CD14-positive monocyte (primary cell): Measurements from ENCODE around the gene TMA7. TPM values are rescaled to one million over a fixed set of nuclear protein-coding genes. Genes with fewer than 3 reads are reported as not detected.

Experiments
- DNase-seq, 3 donors: peaks; one replicate each; pipeline ENCODE4 v3.0.0-alpha.2; 2011 to 2022
- H2AFZ ChIP-seq: 2 replicates; pipeline ENCODE4 v1.6.0; 2012; ENCODE audit warnings: mild to moderate bottlenecking, low read depth, low read length, inconsistent platforms; ENCODE audit not compliant: insufficient read depth, poor library complexity, severe bottlenecking
- H3K27ac ChIP-seq, 2 donors: 1 replicate in 1 of 2; 2 replicates in 1 of 2; pipeline ENCODE4 v1.5.1; 2012 to 2013; ENCODE audit warnings: low read length in 2 of 2, control low read depth in 1 of 2, inconsistent platforms in 1 of 2, low read depth in 1 of 2, mild to moderate bottlenecking in 1 of 2
- H3K27me3 ChIP-seq, 2 donors: one replicate each; pipeline versions ENCODE4 v1.6.0 to v1.6.1; 2011 to 2013; ENCODE audit warnings: low read length in 2 of 2; ENCODE audit not compliant: control insufficient read depth in 2 of 2, insufficient read depth in 2 of 2
- H3K36me3 ChIP-seq, 2 donors: replicated peaks in 1 of 2; 1 replicate in 1 of 2; 2 replicates in 1 of 2; pipeline versions ENCODE4 v1.5.1 to v1.6.1; 2012 to 2013; ENCODE audit warnings: low read length in 2 of 2, control low read depth in 1 of 2, inconsistent platforms in 1 of 2, mild to moderate bottlenecking in 1 of 2; ENCODE audit not compliant: insufficient read depth in 2 of 2, control insufficient read depth in 1 of 2
- H3K4me1 ChIP-seq, 2 donors: 1 replicate in 1 of 2; 2 replicates in 1 of 2; pipeline versions ENCODE4 v1.5.1 to v1.6.1; 2012 to 2013; ENCODE audit warnings: low read length in 2 of 2, control low read depth in 1 of 2, inconsistent platforms in 1 of 2, mild to moderate bottlenecking in 1 of 2, moderate library complexity in 1 of 2; ENCODE audit not compliant: insufficient read depth in 2 of 2, control insufficient read depth in 1 of 2
- H3K4me2 ChIP-seq: replicated peaks from 2 replicates; pipeline ENCODE3; 2012; ENCODE audit warnings: low read length, moderate library complexity, mild to moderate bottlenecking; ENCODE audit not compliant: poor library complexity, severe bottlenecking; ENCODE audit errors: extremely low read depth
- H3K4me3 ChIP-seq, 3 experiments: fragments of 200-600 bp in 1 of 3; sonication (generic) in 1 of 3; replicated peaks in 1 of 3; 1 replicate in 2 of 3; 2 replicates in 1 of 3; pipeline ENCODE4 v1.5.1; 2011 to 2013; ENCODE audit warnings: low read length in 3 of 3, mild to moderate bottlenecking in 3 of 3, control low read depth in 2 of 3, low read depth in 2 of 3, inconsistent platforms in 1 of 3, moderate library complexity in 1 of 3
- H3K79me2 ChIP-seq: 2 replicates; pipeline ENCODE4 v1.6.0; 2012; ENCODE audit warnings: mild to moderate bottlenecking, control low read depth, inconsistent platforms, low read length, moderate library complexity; ENCODE audit not compliant: insufficient read depth
- H3K9ac ChIP-seq: 2 replicates; pipeline ENCODE4 v1.6.0; 2017; ENCODE audit warnings: low read length, mild to moderate bottlenecking; ENCODE audit not compliant: insufficient read depth, poor library complexity, severe bottlenecking
- H3K9me3 ChIP-seq, 2 donors: replicated peaks in 1 of 2; 1 replicate in 1 of 2; 2 replicates in 1 of 2; pipeline versions ENCODE4 v1.5.1 to v1.6.1; 2012 to 2013; ENCODE audit warnings: low read length in 2 of 2, control low read depth in 1 of 2; ENCODE audit not compliant: control insufficient read depth in 1 of 2, insufficient read depth in 1 of 2
- H4K20me1 ChIP-seq: 2 replicates; pipeline ENCODE4 v1.6.0; 2012; ENCODE audit warnings: mild to moderate bottlenecking, low read length, control low read depth, moderate library complexity; ENCODE audit not compliant: insufficient read depth
- H3K27ac Mint-ChIP-seq, 7 donors: one replicate each; pipeline ENCODE4 v1.8.0; 2020; ENCODE audit warnings: mild to moderate bottlenecking in 7 of 7, mixed read lengths in 7 of 7, moderate library complexity in 6 of 7, inconsistent platforms in 2 of 7
- H3K27me3 Mint-ChIP-seq, 3 donors: one replicate each; pipeline ENCODE4 v1.8.0; 2021 to 2022; ENCODE audit warnings: low read depth in 3 of 3, mild to moderate bottlenecking in 3 of 3, mixed read lengths in 3 of 3, moderate library complexity in 3 of 3, inconsistent platforms in 1 of 3
- H3K36me3 Mint-ChIP-seq, 2 donors: one replicate each; pipeline ENCODE4 v1.8.0; 2020; ENCODE audit warnings: mixed read lengths in 2 of 2, inconsistent platforms in 1 of 2, mild to moderate bottlenecking in 1 of 2
- H3K4me1 Mint-ChIP-seq: one replicate; pipeline ENCODE4 v1.8.0; 2020; ENCODE audit warnings: mild to moderate bottlenecking, mixed read lengths
- H3K4me3 Mint-ChIP-seq, 2 donors: one replicate each; pipeline ENCODE4 v1.8.0; 2020; ENCODE audit warnings: mild to moderate bottlenecking in 2 of 2, mixed read lengths in 2 of 2, moderate library complexity in 1 of 2
- H3K9me3 Mint-ChIP-seq, 7 donors: one replicate each; pipeline ENCODE4 v1.8.0; 2020 to 2022; ENCODE audit warnings: mixed read lengths in 7 of 7, mild to moderate bottlenecking in 6 of 7, moderate library complexity in 6 of 7, inconsistent platforms in 2 of 7
- CTCF ChIP-seq: fragments of 200-600 bp; IDR thresholded peaks from one replicate; pipeline ENCODE4 v1.8.0; 2022; ENCODE audit warnings: antibody characterized with exemption, mild to moderate bottlenecking
- WGBS: methylation state at CpG from one replicate; pipeline ENCODE4 v1.1.5; 2013; ENCODE audit warnings: missing lambda C conversion rate; ENCODE audit not compliant: insufficient coverage; 5-methylcytosine and 5-hydroxymethylcytosine counted together
- intact Hi-C, 2 donors: fragments of 100-400 bp; cut with micrococcal nuclease; formaldehyde crosslinking; loops; one replicate each; pipeline versions ENCODE4 v1.15.0 to v1.15.1; 2023
- polyA plus RNA-seq, 3 donors: library from polyadenylated mRNA; depleted of rRNA in 1 of 3; unstranded in 2 of 3; stranded (reverse) in 1 of 3; fragments of 300-500 nt in 2 of 3; fragments of >200 nt in 1 of 3; fragmentation: Illumina TruSeq in 2 of 3; gene quantifications; 1 replicate in 2 of 3; 2 replicates in 1 of 3; pipeline ENCODE4 v1.2.3, GENCODE V29; 2012 to 2021

TMA7 gene
- polyA plus RNA-seq, 3 donors: 301 to 559 (median 478) TPM

- H3K27ac Mint-ChIP-seq: peak overlapping the region in 2 of 7 donors; percentile 42 to 61
Measured at GRCh38 chr3:48410205-48411040, 29.6 kb upstream of the TMA7 start.

GRCh38 chr3:48411041-48411588 is 28.9 kb upstream of the TMA7 start:
- H3K27me3 Mint-ChIP-seq: peaks cover 0 to 4% (median 2%) of the 10 kb centered on the region in 3 donors
- 96% methylated on average over 5 of the region's 9 CpGs for WGBS

More at GRCh38 chr3:48410205-48411040, 29.6 kb upstream of the TMA7 start:
- Histone ChIP-seq H3K4me1 (no peaks in the 10 kb centered on the region), H4K20me1 (no peaks in the 10 kb centered on the region), H3K27ac (no peak overlapping the region), H3K79me2 (no peaks in the 10 kb centered on the region), H2AFZ (no peak overlapping the region), H3K4me3 (no peak overlapping the region), H3K4me2 (no peak overlapping the region), H3K9me3 (no peaks in the 10 kb centered on the region), H3K27me3 (no peaks in the 10 kb centered on the region), H3K36me3 (no peaks in the 10 kb centered on the region), H3K9ac (no peak overlapping the region)
- Mint-ChIP-seq H3K4me1 (no peaks in the 10 kb centered on the region), H3K4me3 (no peak overlapping the region), H3K27me3 (peaks cover 0 to 4% (median 2%) of the 10 kb centered on the region in 3 donors), H3K36me3 (no peaks in the 10 kb centered on the region), H3K9me3 (no peaks in the 10 kb centered on the region)
- 97% methylated on average over 12 of the region's 16 CpGs for WGBS
- no peak for DNase-seq
- TF ChIP-seq CTCF: no peak
- intact Hi-C loops: no loop called here

More at GRCh38 chr3:48411041-48411588, 28.9 kb upstream of the TMA7 start:
- Histone ChIP-seq H3K27ac (no peak overlapping the region), H3K9me3 (no peaks in the 10 kb centered on the region), H3K9ac (no peak overlapping the region), H2AFZ (no peak overlapping the region), H3K4me1 (no peaks in the 10 kb centered on the region), H3K27me3 (no peaks in the 10 kb centered on the region), H3K79me2 (no peaks in the 10 kb centered on the region), H3K36me3 (no peaks in the 10 kb centered on the region), H4K20me1 (no peaks in the 10 kb centered on the region), H3K4me3 (no peak overlapping the region), H3K4me2 (no peak overlapping the region)
- no peaks in the 10 kb centered on the region for H3K4me1 Mint-ChIP-seq
- no peak overlapping the region for H3K4me3 Mint-ChIP-seq
- peak overlapping the region in 1 of 7 donors; percentile 61 for H3K27ac Mint-ChIP-seq
- no peaks in the 10 kb centered on the region for H3K36me3 Mint-ChIP-seq
- TF ChIP-seq CTCF: no peak
- no peaks in the 10 kb centered on the region for H3K9me3 Mint-ChIP-seq
- no peak for DNase-seq
- intact Hi-C loops: no loop called here
